CD4-positive, alpha-beta memory T cell (primary cell): ENCODE measurements around the gene COL5A1. TPM values are rescaled to one million over a fixed set of nuclear protein-coding genes. Genes with fewer than 3 reads are reported as not detected.

ENCODE experiments used
- CTCF ChIA-PET: fragments of 350-600 bp; sonication (Branson Sonifier 250); formaldehyde crosslinking; loops from one replicate; lab custom pipeline; 2021; ENCODE audit warnings: inconsistent platforms; ENCODE audit not compliant: partially characterized antibody; lab: Charles Lee
- POLR2A ChIA-PET: fragments of 350-600 bp; sonication (Branson Sonifier 250); formaldehyde crosslinking; loops from one replicate; lab custom pipeline; 2021; ENCODE audit not compliant: partially characterized antibody; lab: Charles Lee
- DNase-seq, 5 donors: peaks; one replicate each; pipeline versions ENCODE4 v3.0.0 to v3.0.0-alpha.2; 2020 to 2022; ENCODE audit warnings: mixed read lengths in 1 of 5
- H3K27ac ChIP-seq: one replicate; pipeline ENCODE4 v1.7.0; 2013; ENCODE audit warnings: low read depth, low read length
- H3K27me3 ChIP-seq: 2 replicates; pipeline ENCODE4 v1.7.0; 2013; ENCODE audit warnings: mild to moderate bottlenecking, low read length, moderate library complexity; ENCODE audit not compliant: insufficient read depth
- H3K36me3 ChIP-seq: 2 replicates; pipeline ENCODE4 v1.7.0; 2013; ENCODE audit warnings: mild to moderate bottlenecking, low read length, moderate library complexity; ENCODE audit not compliant: insufficient read depth
- H3K4me1 ChIP-seq: 2 replicates; pipeline ENCODE4 v1.7.0; 2013; ENCODE audit warnings: mild to moderate bottlenecking, low read length, moderate library complexity; ENCODE audit not compliant: insufficient read depth
- H3K4me3 ChIP-seq, 2 donors: one replicate each; pipeline ENCODE4 v1.7.0; 2013; ENCODE audit warnings: low read length in 2 of 2, mild to moderate bottlenecking in 1 of 2
- H3K9me3 ChIP-seq, 2 donors: one replicate each; pipeline ENCODE4 v1.7.0; 2013; ENCODE audit warnings: low read length in 2 of 2, control low read depth in 1 of 2; ENCODE audit not compliant: control insufficient read depth in 1 of 2
- H3K27ac Mint-ChIP-seq, 7 donors: one replicate each; pipeline ENCODE4 v1.8.0; 2020 to 2021; ENCODE audit warnings: mixed read lengths in 7 of 7, mild to moderate bottlenecking in 6 of 7, inconsistent platforms in 3 of 7, moderate library complexity in 3 of 7
- H3K27me3 Mint-ChIP-seq, 2 donors: one replicate each; pipeline ENCODE4 v1.8.0; 2020 to 2021; ENCODE audit warnings: mixed read lengths in 2 of 2
- H3K36me3 Mint-ChIP-seq, 2 donors: one replicate each; pipeline ENCODE4 v1.8.0; 2020 to 2021; ENCODE audit warnings: mixed read lengths in 2 of 2, inconsistent platforms in 1 of 2, mild to moderate bottlenecking in 1 of 2
- H3K4me1 Mint-ChIP-seq, 4 donors: one replicate each; pipeline ENCODE4 v1.8.0; 2020 to 2021; ENCODE audit warnings: mixed read lengths in 4 of 4, mild to moderate bottlenecking in 1 of 4
- H3K4me3 Mint-ChIP-seq, 8 donors: one replicate each; pipeline ENCODE4 v1.8.0; 2020 to 2021; ENCODE audit warnings: mixed read lengths in 8 of 8, mild to moderate bottlenecking in 7 of 8, moderate library complexity in 6 of 8, inconsistent platforms in 3 of 8
- H3K9me3 Mint-ChIP-seq, 8 donors: one replicate each; pipeline ENCODE4 v1.8.0; 2020 to 2021; ENCODE audit warnings: mixed read lengths in 8 of 8, mild to moderate bottlenecking in 5 of 8, inconsistent platforms in 3 of 8, moderate library complexity in 1 of 8
- intact Hi-C: fragments of 100-400 bp; cut with micrococcal nuclease; formaldehyde crosslinking; loops from one replicate; pipeline ENCODE4 v1.15.1; 2023
- polyA plus RNA-seq, 2 donors: library from polyadenylated mRNA; unstranded; fragments of 300-500 nt; fragmentation: Illumina TruSeq; gene quantifications; one replicate each; pipeline ENCODE4 v1.2.3, GENCODE V29; 2021
- total RNA-seq, 2 experiments: library from RNA; stranded (reverse); gene quantifications; one replicate each; pipeline ENCODE4 v1.2.3, GENCODE V29; 2021

COL5A1 gene
- total and polyA plus RNA-seq, 4 experiments from 2014 or later, result 0.36 to 1.6 (median 1.5) TPM; not detected in 1

- Histone ChIP-seq H3K36me3 (no peaks in the 10 kb centered on the region), H3K4me1 (no peaks in the 10 kb centered on the region), H3K4me3 (no peak overlapping the region), H3K27me3 (no peaks in the 10 kb centered on the region), H3K9me3 (no peaks in the 10 kb centered on the region), H3K27ac (no peak overlapping the region)
- Mint-ChIP-seq H3K4me1 (no peaks in the 10 kb centered on the region), H3K9me3 (no peaks in the 10 kb centered on the region), H3K27ac (no peak overlapping the region), H3K4me3 (no peak overlapping the region), H3K27me3 (peaks cover 2 to 7% of the 10 kb centered on the region in 2 donors), H3K36me3 (no peaks in the 10 kb centered on the region)
- CTCF ChIA-PET, result no interaction called here
- DNase-seq, result no peak
- intact Hi-C loops, result no loop called here
- POLR2A ChIA-PET, result no interaction called here
Observed at GRCh38 chr9:134602547-134603362, 38.8 kb upstream of the COL5A1 start.

GRCh38 chr9:134604834-134605233 lies 36.8 kb upstream of the COL5A1 start:
- no peaks in the 10 kb centered on the region for H3K4me1 Mint-ChIP-seq
- H3K27me3 ChIP-seq, result no peaks in the 10 kb centered on the region
- no peak overlapping the region for H3K4me3 Mint-ChIP-seq
- no peaks in the 10 kb centered on the region for H3K9me3 ChIP-seq
- no peaks in the 10 kb centered on the region for H3K4me1 ChIP-seq
- no peak overlapping the region for H3K4me3 ChIP-seq
- no peaks in the 10 kb centered on the region for H3K36me3 Mint-ChIP-seq
- intact Hi-C loops, result no loop called here
- no peaks in the 10 kb centered on the region for H3K36me3 ChIP-seq
- peaks cover 0 to 2% (median 0%) of the 10 kb centered on the region in 8 donors for H3K9me3 Mint-ChIP-seq
- H3K27me3 Mint-ChIP-seq, result peaks cover 3 to 11% of the 10 kb centered on the region in 2 donors
- H3K27ac Mint-ChIP-seq, result no peak overlapping the region
- POLR2A ChIA-PET, result no interaction called here
- no peak for DNase-seq
- CTCF ChIA-PET, result no interaction called here
- H3K27ac ChIP-seq, result no peak overlapping the region

GRCh38 chr9:134605351-134605965 lies 36.1 kb upstream of the COL5A1 start:
- intact Hi-C loops, result no loop called here
- CTCF ChIA-PET, result no interaction called here
- Histone ChIP-seq H3K9me3 (no peaks in the 10 kb centered on the region), H3K27ac (no peak overlapping the region), H3K4me1 (no peaks in the 10 kb centered on the region), H3K4me3 (no peak overlapping the region), H3K27me3 (no peaks in the 10 kb centered on the region), H3K36me3 (no peaks in the 10 kb centered on the region)
- Mint-ChIP-seq H3K36me3 (no peaks in the 10 kb centered on the region), H3K9me3 (peaks cover 0 to 2% (median 0%) of the 10 kb centered on the region in 8 donors), H3K4me1 (no peaks in the 10 kb centered on the region), H3K27ac (no peak overlapping the region), H3K27me3 (peaks cover 6 to 11% of the 10 kb centered on the region in 2 donors), H3K4me3 (no peak overlapping the region)
- DNase-seq, result no peak
- POLR2A ChIA-PET, result no interaction called here

GRCh38 chr9:134605966-134606357 lies 35.6 kb upstream of the COL5A1 start:
- no peaks in the 10 kb centered on the region for H3K36me3 ChIP-seq
- intact Hi-C loops, result no loop called here
- peaks cover 0 to 3% (median 0%) of the 10 kb centered on the region in 8 donors for H3K9me3 Mint-ChIP-seq
- ChIA-PET CTCF (no interaction called here), POLR2A (no interaction called here)
- no peak for DNase-seq
- H3K4me3 Mint-ChIP-seq, result no peak overlapping the region
- H3K27me3 ChIP-seq, result no peaks in the 10 kb centered on the region
- peaks cover 9 to 11% of the 10 kb centered on the region in 2 donors for H3K27me3 Mint-ChIP-seq
- H3K4me1 ChIP-seq, result no peaks in the 10 kb centered on the region
- H3K4me3 ChIP-seq, result no peak overlapping the region
- no peak overlapping the region for H3K27ac Mint-ChIP-seq
- no peaks in the 10 kb centered on the region for H3K4me1 Mint-ChIP-seq
- no peak overlapping the region for H3K27ac ChIP-seq
- H3K36me3 Mint-ChIP-seq, result no peaks in the 10 kb centered on the region
- no peaks in the 10 kb centered on the region for H3K9me3 ChIP-seq

DNA sequence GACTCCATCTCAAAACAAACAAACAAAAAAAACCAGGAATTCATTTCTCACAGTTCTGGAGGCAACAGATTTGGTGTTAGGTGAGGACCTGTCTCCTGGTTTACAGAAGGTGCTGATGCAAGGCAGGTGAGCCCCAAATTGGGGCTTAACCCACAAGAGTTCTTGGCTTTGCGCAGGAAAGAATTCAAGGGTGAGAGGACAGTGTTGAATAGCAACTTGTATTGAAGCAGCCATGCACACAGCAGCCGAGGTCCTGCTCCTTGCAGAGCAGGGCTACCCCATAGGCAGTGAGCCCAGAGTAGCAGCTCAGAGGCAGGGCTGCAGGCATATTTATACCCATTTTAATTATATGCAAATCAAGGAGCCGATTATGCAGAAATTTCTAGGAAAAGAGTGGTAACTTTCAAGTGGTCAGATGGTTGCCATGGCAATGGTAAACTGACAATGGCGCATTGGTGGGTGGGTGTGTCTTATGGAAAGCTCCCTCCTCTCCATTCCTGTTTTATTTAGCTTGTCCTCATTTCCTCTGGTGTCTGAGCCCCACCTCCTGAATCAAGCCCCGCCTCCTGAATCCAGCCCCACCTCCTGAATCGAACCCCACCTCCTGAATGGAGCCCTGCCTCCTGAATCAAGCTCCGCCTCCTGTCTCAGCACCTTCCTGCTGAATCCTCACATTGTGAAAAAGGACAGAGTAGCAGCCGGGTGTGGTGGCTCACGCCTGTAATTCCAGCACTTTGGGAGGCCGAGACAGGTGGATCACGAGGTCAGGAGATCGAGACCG lies 34.5 kb upstream of the COL5A1 start:
- ChIA-PET POLR2A (no interaction called here), CTCF (no interaction called here)
- no peaks in the 10 kb centered on the region for H3K4me1 Mint-ChIP-seq
- Histone ChIP-seq H3K9me3 (no peaks in the 10 kb centered on the region), H3K27ac (no peak overlapping the region), H3K36me3 (no peaks in the 10 kb centered on the region), H3K27me3 (no peaks in the 10 kb centered on the region), H3K4me1 (no peaks in the 10 kb centered on the region), H3K4me3 (no peak overlapping the region)
- no peak overlapping the region for H3K4me3 Mint-ChIP-seq
- H3K27ac Mint-ChIP-seq, result peak overlapping the region in 1 of 7 donors; percentile 53
- H3K9me3 Mint-ChIP-seq, result peaks cover 0 to 11% (median 4%) of the 10 kb centered on the region in 8 donors
- H3K36me3 Mint-ChIP-seq, result no peaks in the 10 kb centered on the region
- H3K27me3 Mint-ChIP-seq, result peaks cover 9 to 11% of the 10 kb centered on the region in 2 donors
- intact Hi-C loops, result no loop called here
- no peak for DNase-seq

DNA sequence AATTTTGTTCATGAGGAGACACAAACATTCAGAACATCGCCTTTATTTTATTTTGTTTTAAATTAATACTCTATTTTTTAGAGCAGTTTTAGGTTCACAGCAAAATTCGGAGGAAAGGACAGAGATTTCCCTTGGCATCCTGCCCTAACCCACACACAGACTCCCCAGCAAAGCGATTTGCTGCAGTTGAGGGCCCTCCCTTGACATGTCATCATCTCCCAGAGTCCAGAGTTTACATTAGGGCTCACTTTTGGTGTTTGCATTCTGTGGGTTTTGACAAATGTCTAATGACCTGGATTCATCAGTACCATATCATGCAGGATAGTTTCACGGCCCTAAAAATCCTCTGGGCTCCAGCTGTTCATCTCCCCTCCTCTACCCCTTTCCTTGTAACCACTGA lies 33.6 kb upstream of the COL5A1 start:
- CTCF ChIA-PET, result no interaction called here
- DNase-seq, result no peak

DNA sequence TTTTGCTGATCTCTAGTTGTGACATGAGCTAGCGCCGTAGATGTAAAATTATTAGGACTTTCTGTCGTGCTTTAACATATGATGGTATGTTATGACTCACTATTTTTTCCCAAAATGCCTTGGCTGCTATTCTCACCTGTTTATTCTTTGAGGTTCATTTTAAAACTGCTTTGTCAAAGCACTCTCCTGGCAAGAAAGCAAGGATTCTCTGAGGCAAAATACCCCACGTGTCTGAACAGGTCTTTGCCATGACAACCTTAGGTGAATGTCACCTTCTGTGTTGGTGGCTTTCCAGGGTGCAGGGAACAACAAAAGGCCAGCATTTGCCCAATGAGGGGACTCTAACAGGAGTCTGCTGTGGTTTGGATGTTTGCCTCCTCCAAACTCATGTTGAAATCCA lies 30.6 kb upstream of the COL5A1 start:
- Mint-ChIP-seq H3K36me3 (no peaks in the 10 kb centered on the region), H3K9me3 (peaks cover 0 to 31% (median 15%) of the 10 kb centered on the region in 8 donors), H3K4me1 (no peaks in the 10 kb centered on the region), H3K4me3 (no peak overlapping the region), H3K27me3 (peaks cover 4 to 10% of the 10 kb centered on the region in 2 donors), H3K27ac (no peak overlapping the region)
- POLR2A ChIA-PET, result no interaction called here
- intact Hi-C loops, result no loop called here
- no peak for DNase-seq
- Histone ChIP-seq H3K36me3 (no peaks in the 10 kb centered on the region), H3K27ac (no peak overlapping the region), H3K9me3 (no peaks in the 10 kb centered on the region), H3K4me3 (no peak overlapping the region), H3K27me3 (no peaks in the 10 kb centered on the region), H3K4me1 (no peaks in the 10 kb centered on the region)
- CTCF ChIA-PET, result no interaction called here

More for the DNA sequence above, 33.6 kb upstream of the COL5A1 start:
- Histone ChIP-seq H3K27me3 (no peaks in the 10 kb centered on the region), H3K27ac (no peak overlapping the region), H3K36me3 (no peaks in the 10 kb centered on the region), H3K4me3 (no peak overlapping the region), H3K4me1 (no peaks in the 10 kb centered on the region), H3K9me3 (no peaks in the 10 kb centered on the region)
- intact Hi-C loops, result no loop called here
- POLR2A ChIA-PET, result no interaction called here
- H3K27me3 Mint-ChIP-seq, result peaks cover 10 to 11% of the 10 kb centered on the region in 2 donors
- no peaks in the 10 kb centered on the region for H3K36me3 Mint-ChIP-seq
- peaks cover 0 to 19% (median 12%) of the 10 kb centered on the region in 8 donors for H3K9me3 Mint-ChIP-seq
- H3K4me1 Mint-ChIP-seq, result no peaks in the 10 kb centered on the region
- no peak overlapping the region for H3K27ac Mint-ChIP-seq
- no peak overlapping the region for H3K4me3 Mint-ChIP-seq
